ENCODE measurements around the gene TNIK.
"Not testable (repeated sequence)": the region's sequence is repeated elsewhere in the genome, so short reads cannot be mapped to it uniquely, and the experiment has no call there.

Gene TNIK

GRCh38 chr3:171129827-171130226, 330.4 kb downstream of the TNIK start:
- DNase-seq (ENCODE audit: low read depth in 2 of 2) = no peak

DNA sequence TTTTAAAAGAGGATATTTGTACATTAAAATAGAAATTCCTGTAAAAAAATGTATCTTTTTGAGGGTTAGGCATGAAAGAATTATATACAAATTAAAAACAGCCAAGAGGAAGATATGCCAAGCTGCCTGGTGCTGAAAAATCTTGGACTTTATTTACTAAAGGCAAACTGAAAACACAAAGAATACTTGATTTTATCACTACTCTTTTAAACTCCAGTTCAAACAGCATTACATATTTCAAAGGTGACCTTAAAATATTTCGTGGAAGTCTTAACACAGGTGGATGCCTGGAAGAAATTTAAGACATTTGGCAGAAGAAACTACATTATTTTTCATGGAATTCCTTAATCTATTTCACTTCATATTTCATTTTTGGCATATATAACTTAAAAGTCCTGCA, 332.6 kb downstream of the TNIK start:
- DNase-seq (ENCODE audit: low read depth in 2 of 2) = no peak

DNA sequence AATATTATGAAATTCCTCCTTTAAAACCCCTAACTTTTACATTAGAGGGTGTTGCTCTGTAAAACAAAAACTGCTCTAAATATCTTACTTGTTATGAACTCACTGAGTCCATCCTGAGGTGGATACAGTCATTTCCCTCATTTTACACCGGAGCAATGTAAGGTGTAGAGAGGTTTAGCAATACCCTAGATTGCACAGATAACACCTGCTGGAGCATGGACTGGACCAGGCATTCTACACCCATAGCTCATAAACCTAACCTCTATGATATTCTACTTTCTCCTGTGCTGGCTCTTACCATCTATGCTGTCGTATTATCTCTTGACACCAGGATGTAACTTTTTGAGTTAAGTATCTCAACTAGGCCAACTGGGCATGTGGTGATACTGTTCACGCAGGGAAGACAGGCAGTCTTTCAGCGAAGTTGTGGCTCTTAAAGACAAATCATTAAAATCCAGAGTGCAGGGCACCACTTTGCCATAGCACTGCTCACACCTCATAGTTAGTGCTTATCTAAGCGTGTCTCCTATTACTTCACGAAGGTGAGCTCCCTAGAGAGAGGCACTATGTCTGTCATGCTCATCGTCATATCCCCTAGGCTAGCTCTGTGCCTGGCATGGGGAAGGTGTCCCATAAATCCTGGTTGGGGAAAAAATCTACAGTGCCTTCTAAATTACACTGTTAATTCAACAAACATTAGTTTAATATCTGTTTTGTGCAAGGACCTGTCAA, 333.6 kb downstream of the TNIK start:
- DNase-seq (ENCODE audit: low read depth in 2 of 2) = no peak

DNA sequence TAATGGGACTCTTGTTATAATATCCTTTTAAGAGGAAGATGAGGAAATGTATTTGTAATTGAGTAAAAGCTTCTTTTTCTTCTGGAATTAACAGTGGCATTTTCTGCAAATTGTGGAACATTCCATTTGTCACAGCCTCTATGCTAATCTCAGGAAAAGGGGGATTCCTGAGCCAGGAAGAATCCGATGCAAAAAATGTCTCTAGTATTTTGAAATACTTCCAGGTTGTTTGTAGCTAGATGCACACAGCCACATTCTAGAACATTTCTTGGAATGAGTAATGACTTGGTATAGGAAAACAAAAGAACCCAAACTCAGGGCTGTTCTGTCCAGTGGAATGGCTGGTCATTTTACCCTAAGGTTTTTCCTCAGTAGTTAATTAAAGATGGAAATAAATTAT, 335.2 kb downstream of the TNIK start:
- no peak for DNase-seq (ENCODE audit: low read depth in 2 of 2)

GRCh38 chr3:171123915-171124314, 336.3 kb downstream of the TNIK start:
- no peak for DNase-seq (ENCODE audit: low read depth in 2 of 2)

GRCh38 chr3:171122861-171123260, 337.3 kb downstream of the TNIK start:
- DNase-seq (ENCODE audit: low read depth in 2 of 2) = no peak

- DNase-seq (ENCODE audit: low read depth in 2 of 2) = no peak
Observed at GRCh38 chr3:171122240-171122639, 338.0 kb downstream of the TNIK start.

DNA sequence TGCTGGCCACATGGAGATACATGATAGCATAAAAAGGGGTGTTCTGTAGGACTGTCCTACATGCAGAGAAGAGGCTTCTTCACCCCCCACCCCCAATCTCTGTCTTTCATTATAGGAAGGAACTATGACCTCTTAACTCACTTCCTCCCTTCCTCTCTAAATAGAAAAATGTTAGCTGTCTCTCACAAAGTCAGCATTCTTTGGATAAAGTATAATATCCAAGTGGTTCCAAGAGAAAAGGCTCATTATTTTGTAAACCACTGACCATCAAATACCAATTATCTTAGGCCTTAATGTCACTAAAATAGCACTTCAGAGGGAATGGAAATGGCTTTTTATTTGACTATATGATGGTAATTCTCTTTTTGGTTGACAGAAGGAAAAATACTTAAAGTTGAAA, 338.4 kb downstream of the TNIK start:
- no peak for DNase-seq (ENCODE audit: low read depth in 2 of 2)

DNA sequence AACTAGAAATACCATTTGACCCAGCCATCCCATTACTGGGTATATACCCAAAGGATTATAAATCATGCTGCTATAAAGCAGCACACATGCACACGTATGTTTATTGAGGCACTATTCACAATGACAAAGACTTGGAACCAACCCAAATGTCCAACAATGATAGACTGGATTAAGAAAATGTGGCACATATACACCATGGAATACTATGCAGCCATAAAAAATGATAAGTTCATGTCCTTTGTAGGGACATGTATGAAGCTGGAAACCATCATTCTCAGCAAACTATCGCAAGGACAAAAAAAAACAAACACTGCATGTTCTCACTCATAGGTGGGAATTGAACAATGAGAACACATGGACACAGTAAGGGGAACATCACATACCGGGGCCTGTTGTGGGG, 340.8 kb downstream of the TNIK start:
- DNase-seq (ENCODE audit: low read depth in 2 of 2) = not testable (repeated sequence)

DNA sequence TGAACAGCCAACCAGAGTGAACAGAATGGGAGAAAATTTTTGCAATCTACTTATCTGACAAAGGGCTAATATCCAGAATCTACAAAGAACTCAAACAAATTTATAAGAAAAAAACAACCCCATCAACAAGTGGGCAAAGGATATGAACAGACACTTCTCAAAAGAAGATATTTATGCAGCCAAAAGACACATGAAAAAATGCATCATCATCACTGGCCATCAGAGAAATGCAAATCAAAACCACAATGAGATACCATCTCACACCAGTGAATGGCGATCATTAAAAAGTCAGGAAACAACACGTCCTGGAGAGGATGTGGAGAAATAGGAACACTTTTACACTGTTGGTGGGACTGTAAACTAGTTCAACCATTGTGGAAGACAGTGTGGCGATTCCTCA, 341.2 kb downstream of the TNIK start:
- not testable (repeated sequence) for DNase-seq (ENCODE audit: low read depth in 2 of 2)

GRCh38 chr3:171116824-171117395, 343.3 kb downstream of the TNIK start:
- no peak for DNase-seq (ENCODE audit: low read depth in 2 of 2)

- no peak for DNase-seq (ENCODE audit: low read depth in 2 of 2)
Observed at GRCh38 chr3:171116365-171116764, 343.8 kb downstream of the TNIK start.

DNA sequence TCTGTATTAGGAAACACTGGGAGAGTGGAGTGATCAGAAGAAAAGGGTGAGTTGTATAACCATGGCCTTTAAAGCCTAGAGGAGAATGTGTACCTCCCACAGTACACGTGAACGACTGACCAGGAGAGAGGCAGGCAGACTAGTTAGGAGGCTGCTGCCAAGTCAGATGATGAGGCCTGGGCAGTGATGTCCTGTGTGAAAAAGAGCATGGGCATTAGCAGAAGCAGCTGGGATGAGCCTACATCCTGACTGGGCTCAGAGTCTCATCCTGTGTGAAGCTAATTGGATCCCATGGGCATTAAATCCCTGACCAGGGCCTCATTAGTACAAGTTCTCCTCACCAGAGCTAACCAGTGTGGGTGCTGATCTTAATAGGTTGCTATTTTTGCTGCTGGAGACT, 344.5 kb downstream of the TNIK start:
- no peak for DNase-seq (ENCODE audit: low read depth in 2 of 2)

DNA sequence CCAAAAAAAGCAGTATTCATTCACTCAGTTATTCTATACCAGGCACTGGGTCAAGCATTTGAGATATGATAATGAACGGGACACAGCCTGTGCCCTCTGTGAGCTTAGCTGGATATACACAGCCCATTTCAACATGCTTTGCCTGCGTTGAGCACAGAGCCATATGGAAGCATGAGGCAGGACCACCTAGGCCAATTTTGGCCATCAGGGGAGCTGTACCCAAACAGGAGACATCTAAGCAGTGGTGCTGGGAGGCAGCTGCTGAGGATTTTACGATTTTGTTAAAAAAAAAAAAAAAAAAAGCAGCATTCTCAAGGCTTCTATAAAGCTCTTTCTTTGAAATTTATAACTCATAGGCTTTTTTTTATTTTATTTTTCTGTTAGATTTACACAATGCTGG, 346.5 kb downstream of the TNIK start:
- no peak for DNase-seq (ENCODE audit: low read depth in 2 of 2)

DNA sequence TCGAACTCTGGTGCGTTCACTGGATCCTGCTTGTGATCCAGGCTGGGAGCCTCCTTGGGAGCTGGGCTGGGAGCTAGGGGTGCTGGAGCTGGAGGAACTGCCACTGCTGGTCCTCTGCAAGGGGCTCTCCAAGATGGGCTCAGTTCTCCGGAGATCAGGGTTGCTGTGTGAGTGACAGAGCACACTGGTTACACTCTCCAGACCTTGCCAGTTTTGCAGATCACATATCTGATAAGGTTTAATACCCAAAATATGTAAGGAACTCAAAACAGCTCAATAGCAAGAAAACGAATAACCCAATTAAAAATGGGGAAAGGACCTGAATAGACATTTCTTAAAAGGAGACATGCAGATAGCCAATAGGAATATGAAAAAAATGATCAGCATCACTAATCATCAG, 349.5 kb downstream of the TNIK start:
- DNase-seq (ENCODE audit: low read depth in 2 of 2) = no peak

DNA sequence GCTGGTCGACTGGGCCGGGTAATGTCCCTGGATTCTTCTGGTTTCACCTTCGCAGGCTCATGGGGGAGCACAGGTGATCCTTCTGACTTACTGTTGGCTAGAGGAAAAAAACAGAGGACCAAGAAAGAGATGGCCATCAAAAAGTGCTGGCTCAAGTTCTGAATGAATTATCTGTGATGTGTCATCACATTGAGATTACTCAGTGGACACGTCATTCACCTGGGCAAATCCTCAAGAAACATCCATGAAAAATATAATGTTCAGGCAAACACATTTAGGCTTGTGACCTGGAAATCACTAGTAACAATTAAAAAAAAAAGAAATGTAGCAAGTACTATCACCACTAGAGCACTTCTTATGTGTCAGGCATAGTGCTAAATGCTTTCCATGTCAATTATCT, 352.1 kb downstream of the TNIK start:
- DNase-seq (ENCODE audit: low read depth in 2 of 2) = no peak

GRCh38 chr3:171103185-171103584, 357.0 kb downstream of the TNIK start:
- no peak for DNase-seq (ENCODE audit: low read depth in 2 of 2)

- DNase-seq (ENCODE audit: low read depth in 2 of 2) = no peak
Observed at GRCh38 chr3:171101982-171102641, 358.1 kb downstream of the TNIK start.

GRCh38 chr3:171099911-171100310, 360.3 kb downstream of the TNIK start:
- DNase-seq (ENCODE audit: low read depth in 2 of 2) = no peak

GRCh38 chr3:171095063-171095462, 365.1 kb downstream of the TNIK start:
- DNase-seq (ENCODE audit: low read depth in 2 of 2) = no peak

- no peak for DNase-seq (ENCODE audit: low read depth in 2 of 2)
Observed at GRCh38 chr3:171094411-171094810, 365.8 kb downstream of the TNIK start.

DNA sequence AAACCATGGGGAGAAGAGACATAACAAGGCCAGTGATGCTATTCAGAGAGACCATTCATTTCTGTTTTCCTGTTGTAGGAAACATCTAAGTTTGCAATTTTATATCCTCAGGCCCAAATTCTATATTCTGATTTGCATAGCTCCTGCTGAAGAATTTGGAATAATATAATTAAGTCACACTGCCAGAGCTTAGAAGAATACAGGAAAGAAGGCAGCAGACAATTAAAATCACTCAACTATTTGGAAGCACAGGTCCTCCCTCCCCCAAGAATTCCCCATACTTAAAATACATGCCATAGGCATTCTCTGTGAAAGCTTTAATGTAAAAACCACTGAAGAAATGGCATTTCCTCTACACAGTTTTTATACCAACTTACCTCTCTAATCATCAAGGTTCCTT, 366.7 kb downstream of the TNIK start:
- no peak for DNase-seq (ENCODE audit: low read depth in 2 of 2)

DNA sequence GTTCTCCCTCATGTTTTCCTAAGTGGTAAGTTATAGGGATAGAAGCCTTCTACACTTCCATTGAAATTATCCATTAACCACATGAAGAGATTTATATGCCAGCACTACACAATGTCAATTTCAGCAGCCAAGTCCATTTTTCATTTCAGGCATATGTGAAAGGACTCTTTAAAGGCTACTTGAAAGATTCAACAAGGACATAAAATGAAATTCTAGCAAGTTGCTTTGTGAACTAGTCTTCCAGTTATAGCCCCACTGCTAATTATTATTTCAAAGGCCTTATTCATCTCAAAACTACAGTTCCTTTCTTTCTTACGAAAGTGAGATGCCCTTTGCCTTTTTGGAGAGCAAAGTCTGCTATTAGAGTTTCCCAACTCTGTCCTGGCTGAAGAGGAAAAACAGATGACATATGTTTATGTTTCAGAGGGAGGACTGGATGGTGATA, 367.7 kb downstream of the TNIK start:
- no peak for DNase-seq (ENCODE audit: low read depth in 2 of 2)
